ENCODE measurements around the gene VMO1. TPM values are rescaled to one million over a fixed set of nuclear protein-coding genes. Genes with fewer than 3 reads are reported as not detected.

Gene VMO1
- total RNA-seq, 2 donors from 2014 or later: 0.75 to 1.0 TPM

- no peak overlapping the region for H3K9ac ChIP-seq (ENCODE audit: extremely low read depth, low read length, poor library complexity, severe bottlenecking)
- Mint-ChIP-seq H3K4me1 (peaks cover 3% of the 10 kb centered on the region), H3K27ac (no peak overlapping the region), H3K36me3 (ENCODE audit: low read depth) (no peaks in the 10 kb centered on the region), H3K27me3 (ENCODE audit: insufficient read depth) (peaks cover 63% of the 10 kb centered on the region), H3K4me3 (peak overlapping the region; percentile 61), H3K9me3 (no peaks in the 10 kb centered on the region)
- H3K27me3 ChIP-seq (ENCODE audit: control insufficient read depth, insufficient read depth, low read length, poor library complexity, severe bottlenecking): peaks cover 62% of the 10 kb centered on the region
- no peak overlapping the region for H3K27ac ChIP-seq (ENCODE audit: low read depth, low read length)
- peak; percentile 38 for TF ChIP-seq CTCF (conservative IDR thresholded peaks at IDR 0.05)
- H3K9me3 ChIP-seq (ENCODE audit: control insufficient read depth, low read length): no peaks in the 10 kb centered on the region
- 10 to 14% methylated on average over 14 to 50 of the region's 51 CpGs for WGBS, 2 experiments (ENCODE audit: insufficient coverage in 1 of 2, insufficient read length in 1 of 2)
- peak; percentile 92 for DNase-seq
- peak overlapping the region; percentile 69 for H3K4me3 ChIP-seq (ENCODE audit: low read length)
- no peaks in the 10 kb centered on the region for H3K36me3 ChIP-seq (ENCODE audit: control insufficient read depth, insufficient read depth, low read length)
- no peaks in the 10 kb centered on the region for H3K4me1 ChIP-seq (ENCODE audit: control insufficient read depth, insufficient read depth, low read length)
Observed at GRCh38 chr17:4744999-4745969, 40.9 kb downstream of the VMO1 start.

GRCh38 chr17:4743898-4744297 is 42.3 kb downstream of the VMO1 start:
- Histone ChIP-seq H3K27me3 (ENCODE audit: control insufficient read depth, insufficient read depth, low read length, poor library complexity, severe bottlenecking) (peaks cover 76% of the 10 kb centered on the region), H3K4me1 (ENCODE audit: control insufficient read depth, insufficient read depth, low read length) (peaks cover 3% of the 10 kb centered on the region), H3K36me3 (ENCODE audit: control insufficient read depth, insufficient read depth, low read length) (no peaks in the 10 kb centered on the region), H3K4me3 (ENCODE audit: low read length) (no peak overlapping the region), H3K9me3 (ENCODE audit: control insufficient read depth, low read length) (no peaks in the 10 kb centered on the region), H3K9ac (ENCODE audit: extremely low read depth, low read length, poor library complexity, severe bottlenecking) (no peak overlapping the region), H3K27ac (ENCODE audit: low read depth, low read length) (no peak overlapping the region)
- no peak for TF ChIP-seq CTCF (conservative IDR thresholded peaks at IDR 0.05)
- Mint-ChIP-seq H3K4me1 (peaks cover 3% of the 10 kb centered on the region), H3K36me3 (ENCODE audit: low read depth) (no peaks in the 10 kb centered on the region), H3K27ac (no peak overlapping the region), H3K9me3 (no peaks in the 10 kb centered on the region), H3K27me3 (ENCODE audit: insufficient read depth) (peaks cover 70% of the 10 kb centered on the region), H3K4me3 (no peak overlapping the region)
- no peak for DNase-seq
- 91 to 100% methylated on average over 1 to 9 of the region's 9 CpGs for WGBS, 2 experiments (ENCODE audit: insufficient coverage in 1 of 2, insufficient read length in 1 of 2)

- Mint-ChIP-seq H3K4me3 (no peak overlapping the region), H3K4me1 (peaks cover 10% of the 10 kb centered on the region), H3K36me3 (ENCODE audit: low read depth) (no peaks in the 10 kb centered on the region), H3K9me3 (no peaks in the 10 kb centered on the region), H3K27me3 (ENCODE audit: insufficient read depth) (peaks cover 77% of the 10 kb centered on the region), H3K27ac (no peak overlapping the region)
- 80 to 93% methylated on average over 1 to 8 of the region's 8 CpGs for WGBS, 2 experiments (ENCODE audit: insufficient coverage in 1 of 2, insufficient read length in 1 of 2)
- no peaks in the 10 kb centered on the region for H3K36me3 ChIP-seq (ENCODE audit: control insufficient read depth, insufficient read depth, low read length)
- no peak overlapping the region for H3K4me3 ChIP-seq (ENCODE audit: low read length)
- peaks cover 83% of the 10 kb centered on the region for H3K27me3 ChIP-seq (ENCODE audit: control insufficient read depth, insufficient read depth, low read length, poor library complexity, severe bottlenecking)
- no peaks in the 10 kb centered on the region for H3K9me3 ChIP-seq (ENCODE audit: control insufficient read depth, low read length)
- TF ChIP-seq CTCF (conservative IDR thresholded peaks at IDR 0.05): no peak
- H3K9ac ChIP-seq (ENCODE audit: extremely low read depth, low read length, poor library complexity, severe bottlenecking): no peak overlapping the region
- H3K27ac ChIP-seq (ENCODE audit: low read depth, low read length): no peak overlapping the region
- DNase-seq: no peak
- H3K4me1 ChIP-seq (ENCODE audit: control insufficient read depth, insufficient read depth, low read length): peaks cover 5% of the 10 kb centered on the region
Observed at GRCh38 chr17:4743216-4743615, 42.9 kb downstream of the VMO1 start.

Measured in endodermal cell (in vitro differentiated cells).